Right cardiac atrium (tissue), 5 donors: ENCODE results near the gene MADD. TPM values are rescaled to one million over a fixed set of nuclear protein-coding genes. Genes with fewer than 3 reads are reported as not detected.

Experiments used
- ATAC-seq, 2 donors: fragments of 200-7000 bp; cut with Tn5 transposase; one replicate each; pipeline versions ENCODE4 v1.8.0 to v1.9.1; 2020; ENCODE audit warnings: moderate library complexity in 2 of 2, mild to moderate bottlenecking in 1 of 2
- DNase-seq, 3 donors: peaks; one replicate each; pipeline ENCODE4 v3.0.0-alpha.2; 2020
- H3K27ac ChIP-seq: one replicate; pipeline ENCODE4 v1.5.1; 2013; ENCODE audit warnings: mild to moderate bottlenecking, low read length, control low read depth, moderate library complexity
- H3K27me3 ChIP-seq: one replicate; pipeline ENCODE4 v1.6.1; 2013; ENCODE audit not compliant: control insufficient read depth, insufficient read depth
- H3K4me1 ChIP-seq: one replicate; pipeline ENCODE4 v1.6.1; 2013; ENCODE audit warnings: low read length; ENCODE audit not compliant: control insufficient read depth, insufficient read depth
- H3K4me3 ChIP-seq: one replicate; pipeline ENCODE4 v1.5.1; 2013; ENCODE audit warnings: low read length, control low read depth
- H3K9me3 ChIP-seq: one replicate; pipeline ENCODE4 v1.6.1; 2013; ENCODE audit warnings: low read length; ENCODE audit not compliant: control insufficient read depth
- WGBS: extraction: QIAGEN DNeasy Blood & Tissue Kit; methylation state at CpG from one replicate; pipeline ENCODE4 v1.1.7; 2013; 5-methylcytosine and 5-hydroxymethylcytosine counted together
- intact Hi-C, 4 donors: fragments of 100-400 bp; cut with DNase I; formaldehyde crosslinking; loops; one replicate each; pipeline versions ENCODE4 v1.11.0 to v1.14.0; 2022 to 2023
- long read RNA-seq, 4 donors: library from polyadenylated mRNA; unstranded; transcript quantifications; one replicate each; pipeline ENCODE4 v2.0.0, GENCODE V29; 2020 to 2021
- polyA plus RNA-seq: library from polyadenylated mRNA; stranded (reverse); fragments of 200-250 nt; gene quantifications from one replicate; pipeline ENCODE4 v1.2.3, GENCODE V29; 2013
- total RNA-seq, 4 donors: library from RNA; stranded (reverse); fragmentation: NEBNext Ultra II Directional; extraction: Animal tissue kit (Norgen Biotek cat#: 25700); gene quantifications; one replicate each; pipeline ENCODE4 v1.2.1, GENCODE V29; 2021
- donor health status: healthy with polysubstance abuse.
- donor health status: DM: no; HTN: yes; CAD: no.
- donor health status: DM: no; HTN: no; CAD: no.
- donor health status: DM: no; HTN: yes; CAD: no; lungs with severe emphysema.
- donor health status: DM: yes; HTN: yes; CAD: no.

The MADD gene
- total RNA-seq (10 to 100 TPM; 42.2 to 73.7 (median 54.7) TPM), polyA plus RNA-seq (27.9 TPM)
- long read RNA-seq, donor 1, partial matches to known transcripts, result 26 of 54 reads
- long read RNA-seq, donor 1, other reads (novel, unspliced or antisense), result 27 of 54 reads
- long read RNA-seq, donor 2, partial matches to known transcripts, result 8 of 30 reads
- long read RNA-seq, donor 2, other reads (novel, unspliced or antisense), result 21 of 30 reads
- long read RNA-seq, donor 3, full-length matches to known transcripts, result 5 of 137 reads
- long read RNA-seq, donor 3, partial matches to known transcripts, result 80 of 137 reads
- long read RNA-seq, donor 3, other reads (novel, unspliced or antisense), result 52 of 137 reads
- long read RNA-seq, donor 4, partial matches to known transcripts, result 11 of 49 reads
- long read RNA-seq, donor 4, other reads (novel, unspliced or antisense), result 37 of 49 reads

DNA sequence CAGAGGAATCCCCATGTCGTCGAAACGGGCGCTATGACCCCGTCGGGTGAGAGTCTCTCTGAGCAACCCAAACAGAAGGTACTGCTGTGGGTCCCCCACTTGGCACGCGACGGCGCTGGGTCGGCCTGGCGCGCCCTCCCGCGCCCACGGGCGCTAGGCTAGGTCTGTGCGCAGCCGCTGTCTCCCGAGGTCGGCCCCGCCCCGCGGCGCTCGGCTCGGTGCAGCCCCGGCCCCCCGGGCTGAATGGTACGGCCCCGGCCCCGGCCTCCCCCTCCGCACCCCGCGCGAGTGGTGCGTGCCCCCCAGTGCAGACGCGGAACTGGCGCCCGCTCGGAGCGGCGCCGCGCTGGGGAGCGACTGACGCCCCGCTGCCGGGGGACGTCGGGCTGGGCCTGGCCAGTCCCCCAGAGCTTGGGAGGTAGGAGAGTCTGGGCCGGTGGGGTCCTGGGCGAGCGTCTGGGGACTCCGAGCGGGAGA is at the start of gene MADD:
MADD (plus strand) TSS at position 305 of the 477 bp plus-strand sequence.
- peak; percentile 94 to 95 for ATAC-seq
- H3K4me1 ChIP-seq, result peaks cover 9% of the 10 kb centered on the region

DNA sequence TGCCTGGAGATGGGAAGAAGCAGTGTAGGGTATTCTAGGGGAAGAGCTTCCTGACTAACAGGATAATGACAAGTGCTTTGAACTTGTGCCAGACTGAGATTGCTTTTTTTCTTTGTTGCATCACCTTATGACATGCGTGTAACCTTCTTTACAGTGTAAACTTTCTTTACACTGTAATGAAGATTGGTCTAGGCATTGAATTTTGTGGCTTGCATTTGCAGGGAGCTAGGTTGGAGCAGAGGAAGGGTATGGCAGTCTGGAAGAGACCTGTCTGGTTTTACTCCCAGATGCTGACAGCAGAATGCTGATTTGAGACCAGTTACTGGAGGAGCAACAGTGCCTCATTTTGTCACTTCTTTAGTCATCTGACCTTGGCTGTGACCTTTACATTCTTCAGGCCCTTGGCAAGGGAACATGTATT is 49.5 kb upstream of the MADD start:
- Histone ChIP-seq H3K4me1 (peaks cover 9% of the 10 kb centered on the region), H3K27ac (no peak overlapping the region)

More for the DNA sequence above, at the start of gene MADD:
- no peaks in the 10 kb centered on the region for H3K9me3 ChIP-seq
- no peaks in the 10 kb centered on the region for H3K27me3 ChIP-seq
- peak within 1 kb of the TSS; percentile 81 for H3K4me3 ChIP-seq
- peak; percentile 89 to 96 (median 95) for DNase-seq
- peak within 1 kb of the TSS; percentile 96 for H3K27ac ChIP-seq
- intact Hi-C loops, result loop anchor here in 2 of 4 donors (5.0 to 10.0 kb wide), 2 partner anchors 85 to 93 kb away; partner anchors contain the start of genes MYBPC3 (in 2 of the 2) and ARFGAP2 (in 1 of the 2)
- under 1% methylated on average over 57 of the region's 57 CpGs for WGBS

GRCh38 chr11:47222696-47223095 is 47.2 kb upstream of the MADD start:
- Histone ChIP-seq H3K4me1 (no peaks in the 10 kb centered on the region), H3K9me3 (no peaks in the 10 kb centered on the region), H3K27me3 (no peaks in the 10 kb centered on the region), H3K27ac (no peak overlapping the region), H3K4me3 (no peak overlapping the region)
- WGBS, result 91% methylated on average over 2 of the region's 2 CpGs
- no peak for DNase-seq
- no peak for ATAC-seq
- intact Hi-C loops, result no loop called here

More for the DNA sequence above, 49.5 kb upstream of the MADD start:
- DNase-seq (no peak), ATAC-seq (no peak)
- Histone ChIP-seq H3K9me3 (no peaks in the 10 kb centered on the region), H3K27me3 (no peaks in the 10 kb centered on the region), H3K4me3 (no peak overlapping the region)
- intact Hi-C loops, result no loop called here
- 41% methylated on average over 1 of the region's 1 CpG for WGBS

- ATAC-seq, result no peak
- Histone ChIP-seq H3K27me3 (no peaks in the 10 kb centered on the region), H3K4me1 (no peaks in the 10 kb centered on the region), H3K4me3 (no peak overlapping the region), H3K27ac (no peak overlapping the region), H3K9me3 (no peaks in the 10 kb centered on the region)
- intact Hi-C loops, result no loop called here
- WGBS, result 93% methylated on average over 7 of the region's 7 CpGs
- no peak for DNase-seq
These were observed 44.2 kb upstream of the MADD start for GRCh38 chr11:47225552-47226400.

DNA sequence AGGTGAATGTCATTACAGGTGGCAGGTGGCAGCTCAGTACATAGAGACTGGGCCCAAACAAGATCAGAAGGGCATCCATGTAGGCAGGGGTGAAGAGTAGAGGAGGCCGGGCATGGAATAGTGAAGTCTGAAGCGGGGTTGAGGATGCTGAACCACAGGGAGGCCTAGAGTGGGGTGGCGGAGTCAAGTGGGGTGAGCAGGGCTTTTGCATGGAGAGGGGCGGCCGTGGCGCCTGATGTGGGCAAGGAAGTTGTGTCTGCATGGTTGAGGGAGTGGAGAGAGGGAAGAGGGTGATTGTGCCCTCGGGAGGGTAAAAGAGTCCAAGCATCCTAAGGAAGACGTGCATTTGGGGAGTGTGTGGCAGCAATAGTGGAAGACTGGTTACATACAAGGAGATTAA is 40.8 kb upstream of the MADD start:
- intact Hi-C loops, result no loop called here
- WGBS, result 95% methylated on average over 8 of the region's 8 CpGs
- DNase-seq, result no peak

DNA sequence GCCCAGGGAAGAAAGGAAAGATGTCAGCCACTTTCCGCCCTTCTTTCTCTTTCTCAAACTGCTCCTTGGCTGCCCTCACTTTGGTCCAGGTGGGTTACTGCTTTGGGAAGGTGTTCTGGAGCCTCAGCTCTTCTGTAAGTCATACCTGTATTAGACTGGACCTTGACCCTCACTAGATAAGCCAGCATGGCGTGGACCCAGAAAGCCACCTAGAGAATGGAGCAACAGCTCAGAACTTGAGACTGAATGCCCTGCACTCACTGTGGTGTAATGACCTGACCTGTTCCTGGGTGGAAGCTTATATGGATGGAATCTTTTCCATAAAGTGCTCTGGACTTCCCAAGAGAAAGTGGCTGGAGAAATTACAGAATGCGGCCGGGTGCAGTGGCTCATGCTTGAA is 36.9 kb upstream of the MADD start:
- no peak for ATAC-seq
- whole genome bisulfite sequencing, result 98% methylated on average over 4 of the region's 4 CpGs
- Histone ChIP-seq H3K9me3 (no peaks in the 10 kb centered on the region), H3K4me3 (no peak overlapping the region), H3K27ac (no peak overlapping the region), H3K27me3 (no peaks in the 10 kb centered on the region), H3K4me1 (no peaks in the 10 kb centered on the region)
- no peak for DNase-seq
- intact Hi-C loops, result no loop called here

More for the DNA sequence above, 40.8 kb upstream of the MADD start:
- H3K27ac ChIP-seq, result no peak overlapping the region
- H3K9me3 ChIP-seq, result no peaks in the 10 kb centered on the region
- no peaks in the 10 kb centered on the region for H3K27me3 ChIP-seq
- no peak for ATAC-seq
- no peak overlapping the region for H3K4me3 ChIP-seq
- no peaks in the 10 kb centered on the region for H3K4me1 ChIP-seq

- no peaks in the 10 kb centered on the region for H3K4me1 ChIP-seq
- intact Hi-C loops, result no loop called here
- WGBS, result 54% methylated on average over 11 of the region's 11 CpGs
- no peak overlapping the region for H3K4me3 ChIP-seq
- H3K27me3 ChIP-seq, result no peaks in the 10 kb centered on the region
- no peaks in the 10 kb centered on the region for H3K9me3 ChIP-seq
- peak; percentile 67 to 76 for ATAC-seq
- no peak overlapping the region for H3K27ac ChIP-seq
- peak in 2 of 3 donors; percentile 40 to 78 for DNase-seq
These were observed 35.8 kb upstream of the MADD start for GRCh38 chr11:47233989-47234668.

- 46% methylated on average over 12 of the region's 12 CpGs for WGBS
- Histone ChIP-seq H3K4me3 (no peak overlapping the region), H3K4me1 (no peaks in the 10 kb centered on the region), H3K9me3 (no peaks in the 10 kb centered on the region), H3K27me3 (no peaks in the 10 kb centered on the region), H3K27ac (no peak overlapping the region)
- intact Hi-C loops, result no loop called here
- ATAC-seq, result peak; percentile 7 to 43
- no peak for DNase-seq
These were observed 35.2 kb upstream of the MADD start for GRCh38 chr11:47234669-47235100.

GRCh38 chr11:47235163-47235562 is 34.8 kb upstream of the MADD start:
- ATAC-seq (no peak), DNase-seq (no peak)
- intact Hi-C loops, result no loop called here
- H3K4me1 ChIP-seq, result no peaks in the 10 kb centered on the region
- no peak overlapping the region for H3K4me3 ChIP-seq
- no peaks in the 10 kb centered on the region for H3K27me3 ChIP-seq
- no peaks in the 10 kb centered on the region for H3K9me3 ChIP-seq
- 91% methylated on average over 12 of the region's 12 CpGs for WGBS
- no peak overlapping the region for H3K27ac ChIP-seq

GRCh38 chr11:47236482-47236881 is 33.5 kb upstream of the MADD start:
- H3K4me1 ChIP-seq, result no peaks in the 10 kb centered on the region
- no peaks in the 10 kb centered on the region for H3K27me3 ChIP-seq
- no peak overlapping the region for H3K4me3 ChIP-seq
- H3K9me3 ChIP-seq, result no peaks in the 10 kb centered on the region
- H3K27ac ChIP-seq, result no peak overlapping the region
- DNase-seq, result no peak
- intact Hi-C loops, result no loop called here
- WGBS, result 84% methylated on average over 5 of the region's 5 CpGs
- no peak for ATAC-seq
